GM19452 (cell line): ENCODE results near the gene CUL3.

ENCODE experiments used
- ATAC-seq: cut with Tn5 transposase; IDR thresholded peaks from one replicate; pipeline ENCODE4 v1.9.1; 2021; ENCODE audit not compliant: unreplicated experiment

CUL3 gene

GRCh38 chr2:224432003-224432579 is 153.1 kb downstream of the CUL3 start:
- no peak for ATAC-seq

GRCh38 chr2:224429441-224429810 is 155.7 kb downstream of the CUL3 start:
- ATAC-seq = no peak

GRCh38 chr2:224428787-224429440 is 156.2 kb downstream of the CUL3 start:
- no peak for ATAC-seq

DNA sequence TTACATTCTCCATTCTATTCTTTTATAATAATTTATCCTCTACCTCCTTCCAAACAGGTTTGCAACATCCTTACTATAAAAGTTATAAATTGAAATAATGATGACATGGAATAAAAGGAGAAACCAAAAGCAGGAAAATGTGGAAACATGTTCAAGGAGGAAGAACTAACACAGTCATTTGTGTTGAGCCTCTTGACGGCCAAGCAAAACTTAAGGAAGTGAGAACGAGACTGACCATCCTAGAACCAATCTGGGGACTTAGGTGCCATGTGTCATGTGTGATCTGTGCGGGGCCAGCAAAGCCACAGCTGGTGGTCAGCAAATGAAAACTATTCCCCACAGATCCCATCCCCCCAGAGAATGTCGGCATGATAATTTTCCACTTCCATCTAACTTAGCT is 157.7 kb downstream of the CUL3 start:
- ATAC-seq = no peak

DNA sequence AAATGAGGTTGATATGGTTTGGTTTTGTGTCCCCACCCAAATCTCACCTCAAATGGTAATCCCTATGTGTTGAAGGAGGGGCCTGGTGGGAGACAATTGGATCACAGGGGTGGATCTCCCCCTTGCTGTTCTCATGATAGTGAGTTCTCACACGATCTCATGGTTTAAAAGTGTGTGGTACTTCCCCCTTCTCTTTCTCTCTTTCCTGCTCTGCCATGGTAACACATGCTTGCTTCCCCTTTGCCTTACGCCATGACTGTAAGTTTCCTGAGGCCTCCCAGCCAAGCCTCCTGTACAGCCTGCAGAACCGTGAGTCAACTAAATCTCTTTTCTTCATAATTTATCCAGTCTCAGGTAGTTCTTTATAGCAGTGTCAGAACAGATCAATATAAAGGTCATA is 158.5 kb downstream of the CUL3 start:
- ATAC-seq = no peak

GRCh38 chr2:224421065-224421464 is 164.1 kb downstream of the CUL3 start:
- ATAC-seq = no peak
